Loucy (cell line): ENCODE measurements around the gene SPN.

Experiments
- H2AFZ ChIP-seq: fragments of 200-600 bp; sonication (generic); 2 replicates; pipeline ENCODE4 v1.6.0; 2016; ENCODE audit warnings: antibody characterized with exemption, mild to moderate bottlenecking, low read length, moderate library complexity
- H3F3A ChIP-seq: fragments of 200-600 bp; 2 replicates; pipeline ENCODE4 v1.6.0; 2016; ENCODE audit warnings: antibody characterized with exemption, low read depth, mild to moderate bottlenecking
- H3K27me3 ChIP-seq: fragments of 200-600 bp; sonication (generic); 2 replicates; pipeline ENCODE4 v1.6.1; 2014; ENCODE audit warnings: low read length, mild to moderate bottlenecking; ENCODE audit not compliant: insufficient read depth, poor library complexity, severe bottlenecking
- H3K36me3 ChIP-seq: fragments of 200-600 bp; sonication (generic); 2 replicates; pipeline ENCODE4 v1.6.1; 2016; ENCODE audit warnings: low read length; ENCODE audit not compliant: insufficient read depth
- H3K4me1 ChIP-seq: fragments of 200-600 bp; sonication (generic); 2 replicates; pipeline ENCODE4 v1.5.1; 2014; ENCODE audit warnings: low read length, mild to moderate bottlenecking; ENCODE audit not compliant: insufficient read depth, poor library complexity, severe bottlenecking
- H3K4me2 ChIP-seq: fragments of 200-600 bp; sonication (generic); 2 replicates; pipeline ENCODE4 v1.6.0; 2014; ENCODE audit warnings: antibody characterized with exemption, low read length, low read depth, mild to moderate bottlenecking; ENCODE audit not compliant: poor library complexity, severe bottlenecking
- H3K4me3 ChIP-seq: fragments of 200-600 bp; sonication (generic); 2 replicates; pipeline ENCODE4 v1.5.1; 2014; ENCODE audit warnings: low read length, mild to moderate bottlenecking, mixed read lengths; ENCODE audit not compliant: poor library complexity, severe bottlenecking
- H3K79me2 ChIP-seq: fragments of 200-600 bp; sonication (generic); 2 replicates; pipeline ENCODE4 v1.6.1; 2014; ENCODE audit warnings: low read length; ENCODE audit not compliant: insufficient read depth
- H3K9ac ChIP-seq: fragments of 200-600 bp; sonication (generic); 2 replicates; pipeline ENCODE4 v1.6.0; 2014; ENCODE audit warnings: mild to moderate bottlenecking, low read depth, low read length, moderate library complexity; ENCODE audit not compliant: poor library complexity, severe bottlenecking
- H3K9me2 ChIP-seq: fragments of 200-600 bp; sonication (generic); replicated peaks from 2 replicates; pipeline ENCODE4 v1.6.1; 2016; ENCODE audit warnings: low read depth, low read length, mixed read lengths
- H3K9me3 ChIP-seq: fragments of 200-600 bp; sonication (generic); 2 replicates; pipeline ENCODE4 v1.6.1; 2014; ENCODE audit warnings: mild to moderate bottlenecking, antibody characterized with exemption, low read length, low read depth; ENCODE audit not compliant: insufficient read depth
- H4K20me1 ChIP-seq: fragments of 200-600 bp; sonication (generic); 2 replicates; pipeline ENCODE4 v1.6.0; 2014; ENCODE audit warnings: antibody characterized with exemption, low read length, mild to moderate bottlenecking; ENCODE audit not compliant: insufficient read depth, poor library complexity, severe bottlenecking
- EZH2phosphoT487 ChIP-seq: fragments of 200-600 bp; IDR thresholded peaks from 2 replicates; pipeline ENCODE4 v1.6.1; 2018; ENCODE audit warnings: antibody characterized with exemption, mild to moderate bottlenecking, moderate library complexity, borderline replicate concordance
- TF ChIP-seq, protein P1 (sequence below): fragments of 200-600 bp; sonication (generic); conservative IDR thresholded peaks from 2 replicates; pipeline ENCODE4 v1.5.1; 2014; ENCODE audit warnings: mild to moderate bottlenecking, antibody characterized with exemption, low read length

Gene SPN

DNA sequence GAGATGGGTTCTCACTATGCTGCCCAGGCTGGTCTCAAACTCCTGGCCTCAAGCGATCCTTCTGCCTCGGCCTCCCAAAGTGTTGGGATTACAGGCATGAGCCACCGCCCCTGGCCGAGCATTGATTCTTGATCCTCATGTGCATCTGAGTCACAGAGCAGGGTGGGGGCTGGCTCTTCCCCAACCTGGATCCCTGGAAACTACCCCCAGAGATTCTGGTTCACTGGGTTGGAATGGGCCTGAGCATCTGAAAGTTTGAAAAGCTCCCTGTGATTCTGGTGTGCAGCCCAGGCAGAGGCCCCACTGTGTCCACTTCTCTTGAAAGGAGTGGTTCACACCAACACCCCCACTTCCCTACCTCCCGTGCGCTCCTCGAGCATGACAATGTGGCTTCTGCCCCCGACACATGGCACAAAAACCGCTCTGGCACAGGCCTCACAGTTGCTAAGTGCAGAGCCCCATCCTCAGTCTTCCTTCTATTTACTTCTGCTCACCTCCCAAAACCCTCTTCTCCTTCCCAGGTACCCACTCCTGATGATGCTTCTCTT lies 20.6 kb downstream of the SPN start:
- H3K27me3 ChIP-seq: no peaks in the 10 kb centered on the region
- H3K4me2 ChIP-seq: peak overlapping the region; percentile 18
- H3K9me3 ChIP-seq: no peaks in the 10 kb centered on the region
- peaks cover 58% of the 10 kb centered on the region for H3K4me1 ChIP-seq
- H3K79me2 ChIP-seq: peaks cover 82% of the 10 kb centered on the region
- no peaks in the 10 kb centered on the region for H3K9me2 ChIP-seq
- H4K20me1 ChIP-seq: peaks cover 23% of the 10 kb centered on the region
- TF ChIP-seq, protein P1, sequence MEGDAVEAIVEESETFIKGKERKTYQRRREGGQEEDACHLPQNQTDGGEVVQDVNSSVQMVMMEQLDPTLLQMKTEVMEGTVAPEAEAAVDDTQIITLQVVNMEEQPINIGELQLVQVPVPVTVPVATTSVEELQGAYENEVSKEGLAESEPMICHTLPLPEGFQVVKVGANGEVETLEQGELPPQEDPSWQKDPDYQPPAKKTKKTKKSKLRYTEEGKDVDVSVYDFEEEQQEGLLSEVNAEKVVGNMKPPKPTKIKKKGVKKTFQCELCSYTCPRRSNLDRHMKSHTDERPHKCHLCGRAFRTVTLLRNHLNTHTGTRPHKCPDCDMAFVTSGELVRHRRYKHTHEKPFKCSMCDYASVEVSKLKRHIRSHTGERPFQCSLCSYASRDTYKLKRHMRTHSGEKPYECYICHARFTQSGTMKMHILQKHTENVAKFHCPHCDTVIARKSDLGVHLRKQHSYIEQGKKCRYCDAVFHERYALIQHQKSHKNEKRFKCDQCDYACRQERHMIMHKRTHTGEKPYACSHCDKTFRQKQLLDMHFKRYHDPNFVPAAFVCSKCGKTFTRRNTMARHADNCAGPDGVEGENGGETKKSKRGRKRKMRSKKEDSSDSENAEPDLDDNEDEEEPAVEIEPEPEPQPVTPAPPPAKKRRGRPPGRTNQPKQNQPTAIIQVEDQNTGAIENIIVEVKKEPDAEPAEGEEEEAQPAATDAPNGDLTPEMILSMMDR: no peak
- no peak for TF ChIP-seq EZH2phosphoT487
- no peak overlapping the region for H3K9ac ChIP-seq
- no peak overlapping the region for H2AFZ ChIP-seq
- H3F3A ChIP-seq: peaks cover 11% of the 10 kb centered on the region
- H3K36me3 ChIP-seq: 0 out of 2 replicates have a peak, but pooled peaks cover 4% of the 10 kb centered on the region
- no peak overlapping the region for H3K4me3 ChIP-seq

DNA sequence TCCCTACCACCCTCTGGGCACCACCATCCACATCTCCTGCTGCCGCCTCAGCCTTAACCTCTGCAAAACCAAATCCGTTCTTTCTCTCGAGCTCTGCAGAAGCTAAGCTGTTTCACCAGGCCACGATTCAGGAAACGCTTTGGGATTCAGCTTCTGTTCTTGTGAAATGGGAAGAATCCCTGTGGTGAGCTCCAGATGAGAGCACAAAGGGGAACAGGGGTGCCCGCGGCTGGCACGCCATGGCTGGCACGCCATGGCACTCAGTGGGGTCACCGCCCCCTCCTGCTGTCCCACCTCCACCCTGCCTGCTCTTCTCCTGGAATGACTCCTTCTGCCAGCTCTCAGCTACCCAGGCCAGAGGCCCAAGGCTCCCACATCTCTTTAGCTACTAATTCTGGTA lies 21.6 kb downstream of the SPN start:
- Histone ChIP-seq H3K9me2 (no peaks in the 10 kb centered on the region), H3K79me2 (peaks cover 92% of the 10 kb centered on the region), H3F3A (peaks cover 5% of the 10 kb centered on the region), H3K9me3 (no peaks in the 10 kb centered on the region), H3K4me3 (no peak overlapping the region), H3K36me3 (0 out of 2 replicates have a peak, but pooled peaks cover 4% of the 10 kb centered on the region), H4K20me1 (peaks cover 23% of the 10 kb centered on the region), H3K4me2 (no peak overlapping the region), H3K27me3 (no peaks in the 10 kb centered on the region), H3K9ac (no peak overlapping the region), H2AFZ (no peak overlapping the region), H3K4me1 (peaks cover 50% of the 10 kb centered on the region)
- no peak for TF ChIP-seq EZH2phosphoT487
- TF ChIP-seq, protein P1: no peak

DNA sequence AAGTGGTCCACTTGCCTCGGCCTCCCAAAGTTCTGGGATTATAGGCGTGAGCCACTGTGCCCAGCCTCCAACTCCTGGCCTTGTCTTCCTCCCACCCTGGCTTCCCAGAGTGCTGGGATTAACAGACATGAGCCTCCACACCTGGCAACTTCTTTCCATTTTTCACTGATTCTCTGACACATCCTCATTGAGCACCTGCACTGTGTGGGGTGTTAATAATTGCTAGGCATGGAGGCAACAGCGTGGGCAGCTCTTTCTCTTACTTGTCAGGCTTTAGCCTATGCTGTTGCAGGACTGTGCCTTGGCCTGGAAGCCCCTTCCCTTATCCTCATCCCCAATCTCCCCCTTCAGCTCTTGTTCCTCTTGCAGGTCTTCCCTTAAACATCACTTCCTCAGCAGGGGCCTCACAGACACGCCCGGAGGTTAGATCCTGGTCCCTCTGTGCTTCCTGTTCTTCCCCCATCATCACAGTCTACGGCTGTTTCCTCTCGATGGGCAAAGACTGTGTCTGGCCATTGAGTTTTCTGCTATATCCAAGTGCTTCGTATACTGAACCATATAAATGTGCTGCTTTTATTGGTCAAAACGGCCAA lies 23.8 kb downstream of the SPN start:
- peaks cover 95% of the 10 kb centered on the region for H3K79me2 ChIP-seq
- peak overlapping the region; percentile 35 for H3K4me3 ChIP-seq
- peaks cover 31% of the 10 kb centered on the region for H4K20me1 ChIP-seq
- H3K9me2 ChIP-seq: no peaks in the 10 kb centered on the region
- TF ChIP-seq, protein P1: no peak
- TF ChIP-seq EZH2phosphoT487: no peak
- no peak overlapping the region for H2AFZ ChIP-seq
- peak overlapping the region; percentile 62 for H3K4me2 ChIP-seq
- H3K4me1 ChIP-seq: peaks cover 42% of the 10 kb centered on the region
- H3K27me3 ChIP-seq: no peaks in the 10 kb centered on the region
- H3F3A ChIP-seq: no peaks in the 10 kb centered on the region; the same call in 1 of the 2 replicates
- H3K36me3 ChIP-seq: 0 out of 2 replicates have a peak, but pooled peaks cover 4% of the 10 kb centered on the region
- H3K9ac ChIP-seq: no peak overlapping the region
- H3K9me3 ChIP-seq: no peaks in the 10 kb centered on the region
